HUDEP-2 (cell line): ENCODE results near the gene CKB.
"Not testable (repeated sequence)": the region's sequence is repeated elsewhere in the genome, so short reads cannot be mapped to it uniquely, and the experiment has no call there.

Source experiments
- DNase-seq, 76 experiments: peaks; one replicate each; lab custom pipeline; 2025; ENCODE audit not compliant: unreplicated experiment in 76 of 76; lab: John Stamatoyannopoulos, UW

Gene CKB

DNA sequence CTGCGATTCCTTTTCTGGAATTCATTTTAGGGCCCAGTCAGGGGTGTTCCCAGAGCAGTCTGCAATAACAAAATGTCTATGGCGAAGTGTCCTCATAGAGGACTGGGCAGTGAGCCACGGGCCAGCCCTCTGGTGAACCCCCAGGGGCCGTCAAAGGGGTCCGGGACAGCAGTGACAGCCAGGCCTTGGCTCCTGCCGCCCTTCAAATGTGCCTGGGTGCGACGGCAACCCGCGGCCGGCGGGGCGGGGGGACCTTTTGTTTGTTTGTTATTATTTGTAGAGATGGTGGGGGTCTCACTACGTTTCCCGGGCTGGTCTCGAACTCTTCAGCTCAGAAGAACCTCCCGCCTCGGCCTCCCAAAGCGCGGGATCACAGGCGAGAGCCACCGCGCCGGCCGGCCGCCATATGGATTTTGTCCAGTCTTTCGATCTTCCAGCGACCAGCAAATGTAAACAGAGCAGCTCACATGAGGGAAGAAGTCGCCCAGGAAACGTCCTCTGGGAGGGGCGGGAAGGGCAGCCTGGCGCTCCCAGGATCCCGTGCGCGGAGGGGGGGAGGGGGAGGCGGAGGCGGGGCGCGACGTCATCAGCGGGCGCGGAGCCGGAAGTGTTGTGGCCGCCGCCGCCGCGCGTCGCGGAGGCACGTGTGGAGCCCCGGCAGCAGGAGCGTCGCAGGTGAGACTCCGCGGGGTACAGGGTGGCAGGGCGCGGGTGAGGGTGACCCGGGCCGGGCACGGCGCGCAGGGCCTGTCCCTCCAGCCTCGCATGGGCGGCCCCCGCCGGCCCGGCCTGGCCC is 6.2 kb upstream of the CKB start, which contains the start of gene TRMT61A:
Gene TRMT61A (plus strand): TSS at position 610 of the 796 bp plus-strand sequence. CDS start 783 bp downstream, outside the sequence.
- peak in 73 of 76 experiments; percentile 38 to 87 (median 73) for DNase-seq

DNA sequence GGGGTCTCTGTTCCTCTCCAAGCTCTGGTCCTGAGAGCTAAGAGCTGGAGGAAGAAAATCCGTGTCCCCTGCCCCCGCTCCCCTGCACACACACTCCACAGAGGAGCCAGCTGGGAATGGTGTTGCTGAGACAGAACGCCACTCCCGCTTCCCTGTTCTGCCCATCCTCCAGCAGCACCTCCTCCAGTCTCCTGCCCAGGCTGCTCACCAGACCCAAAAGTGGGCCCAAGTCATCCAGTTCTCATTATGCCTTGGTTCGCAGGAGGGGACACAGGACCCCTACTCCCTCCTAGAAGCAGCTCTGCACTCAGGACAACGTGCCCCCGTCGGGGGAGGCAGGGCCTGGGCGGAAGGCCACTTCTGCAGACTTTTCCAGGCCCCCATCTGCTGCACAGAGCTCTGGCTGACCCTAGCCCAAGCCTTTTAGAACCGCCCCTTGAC is 5.5 kb upstream of the CKB start:
- no peak for DNase-seq

DNA sequence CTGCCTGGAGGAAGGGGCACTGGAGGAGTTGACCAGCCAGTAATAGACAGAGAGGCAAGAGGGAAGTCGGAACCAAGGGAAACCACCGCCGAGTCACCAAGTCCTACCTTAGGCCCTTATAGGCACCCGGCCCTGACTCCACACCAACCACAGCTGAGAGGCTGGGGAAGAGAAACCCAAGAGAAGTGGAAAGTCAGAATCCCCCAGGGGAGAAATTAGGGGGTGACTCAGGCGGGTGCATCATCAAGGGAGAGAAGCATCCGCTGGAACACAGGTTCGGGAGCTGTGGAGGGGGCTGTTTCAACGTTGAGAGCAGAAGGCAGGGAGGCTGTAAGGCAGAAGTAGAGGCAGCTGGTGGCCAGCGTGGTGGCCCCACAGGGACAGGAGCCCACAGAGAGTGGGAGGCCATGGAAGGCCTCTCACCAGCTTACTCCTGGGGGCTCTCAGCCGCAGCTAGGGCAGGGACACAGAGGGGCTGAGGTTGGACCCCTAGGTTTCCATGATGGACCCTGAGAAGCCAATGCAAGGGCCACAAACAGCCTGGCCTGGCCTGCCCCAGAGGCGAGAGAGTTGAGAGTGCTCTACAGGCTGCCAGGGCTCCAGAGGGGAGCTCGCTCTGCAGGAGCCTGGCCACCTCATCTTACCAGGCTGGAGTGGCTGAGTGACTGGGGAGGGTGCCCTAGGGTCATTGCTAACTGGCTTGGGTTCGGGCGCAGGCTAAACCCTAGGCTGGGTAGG is 4.9 kb upstream of the CKB start:
- no peak for DNase-seq

DNA sequence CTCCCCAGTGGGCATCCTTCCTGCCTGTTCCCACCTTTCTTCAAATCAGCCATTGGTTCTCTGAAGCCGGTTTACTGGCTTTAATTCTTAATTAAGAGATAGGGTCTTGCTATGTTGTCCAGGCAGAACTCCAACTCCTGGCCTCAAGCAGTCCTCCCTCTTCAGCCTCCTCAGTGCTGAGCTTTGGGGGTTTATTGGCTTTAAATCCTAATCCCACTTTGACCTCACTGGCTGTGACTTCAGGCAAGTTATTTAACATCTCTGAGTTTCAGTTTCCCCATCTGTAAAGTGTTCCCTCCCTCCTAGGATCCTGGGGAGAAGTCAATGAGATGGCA is 4.3 kb upstream of the CKB start:
- no peak for DNase-seq

DNA sequence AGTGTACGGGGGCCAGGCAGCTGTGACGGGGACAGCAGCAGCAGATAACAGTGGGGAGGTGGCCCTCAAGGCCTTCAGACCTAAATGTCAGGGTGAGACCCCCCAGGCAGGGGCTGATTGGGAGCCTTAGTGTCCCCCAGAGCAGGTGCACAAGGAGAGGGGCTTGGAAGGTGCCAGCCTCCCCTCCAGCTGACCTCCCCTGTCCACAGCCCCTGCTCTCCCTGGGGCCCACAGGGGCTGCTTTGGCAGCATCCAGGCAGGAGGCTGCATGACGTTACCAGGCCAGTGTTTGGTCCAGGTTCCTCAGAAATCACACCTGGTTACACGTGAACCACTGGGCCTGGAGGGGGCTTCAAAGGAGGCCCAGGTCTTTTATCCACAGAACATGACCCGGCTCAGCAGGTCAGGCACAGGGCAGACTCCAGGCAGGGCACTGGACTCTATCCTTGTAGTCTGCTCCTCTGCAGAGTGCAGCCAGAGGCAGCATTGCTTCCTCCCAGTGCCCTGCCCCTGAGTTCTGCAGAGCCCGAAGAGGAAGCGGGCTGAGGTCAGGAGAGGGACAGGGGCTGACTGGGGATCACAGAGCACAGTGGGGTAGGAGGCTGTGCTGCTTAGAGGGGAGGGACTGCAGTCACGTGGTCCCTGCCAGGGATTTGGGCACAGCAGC is 3.8 kb upstream of the CKB start:
- no peak for DNase-seq

DNA sequence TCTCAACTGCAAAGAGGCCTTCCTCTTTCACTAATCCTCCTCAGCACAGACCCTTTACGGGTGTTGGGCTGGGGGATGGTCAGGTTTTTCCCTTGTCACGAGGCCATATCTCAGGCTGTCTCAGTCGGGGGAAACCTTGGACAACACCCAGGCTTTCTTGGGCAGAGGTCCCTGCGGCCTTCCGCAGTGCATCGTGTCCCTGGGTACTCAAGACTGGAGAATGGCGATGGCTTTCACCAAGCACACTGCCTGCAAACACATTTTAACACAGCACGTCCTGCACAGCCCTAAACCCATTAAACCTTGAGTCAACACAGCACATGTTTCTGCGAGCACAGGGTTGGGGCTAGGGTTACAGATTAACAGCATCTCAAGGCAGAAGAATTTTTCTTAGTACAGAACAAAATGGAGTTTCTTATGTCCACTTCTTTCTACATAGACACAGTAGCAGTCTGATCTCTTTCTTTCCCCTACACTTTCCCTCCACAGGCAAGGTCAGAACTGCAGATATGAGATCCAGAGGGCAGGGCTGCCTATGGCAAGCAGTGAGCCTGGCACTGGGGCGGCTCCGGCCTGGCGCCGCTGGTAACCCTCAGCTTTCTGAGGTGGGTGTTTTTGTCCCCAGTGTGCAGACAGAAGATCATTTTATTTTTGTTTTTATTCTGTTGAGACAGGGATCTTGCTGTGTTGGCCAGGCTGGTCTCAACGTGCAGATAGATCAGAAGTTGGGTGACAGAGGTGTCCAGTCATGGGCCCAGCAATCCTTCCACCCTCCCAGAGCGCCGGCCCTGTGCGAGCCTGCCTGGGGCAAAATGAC is 3.0 kb upstream of the CKB start:
- DNase-seq = not testable (repeated sequence)

DNA sequence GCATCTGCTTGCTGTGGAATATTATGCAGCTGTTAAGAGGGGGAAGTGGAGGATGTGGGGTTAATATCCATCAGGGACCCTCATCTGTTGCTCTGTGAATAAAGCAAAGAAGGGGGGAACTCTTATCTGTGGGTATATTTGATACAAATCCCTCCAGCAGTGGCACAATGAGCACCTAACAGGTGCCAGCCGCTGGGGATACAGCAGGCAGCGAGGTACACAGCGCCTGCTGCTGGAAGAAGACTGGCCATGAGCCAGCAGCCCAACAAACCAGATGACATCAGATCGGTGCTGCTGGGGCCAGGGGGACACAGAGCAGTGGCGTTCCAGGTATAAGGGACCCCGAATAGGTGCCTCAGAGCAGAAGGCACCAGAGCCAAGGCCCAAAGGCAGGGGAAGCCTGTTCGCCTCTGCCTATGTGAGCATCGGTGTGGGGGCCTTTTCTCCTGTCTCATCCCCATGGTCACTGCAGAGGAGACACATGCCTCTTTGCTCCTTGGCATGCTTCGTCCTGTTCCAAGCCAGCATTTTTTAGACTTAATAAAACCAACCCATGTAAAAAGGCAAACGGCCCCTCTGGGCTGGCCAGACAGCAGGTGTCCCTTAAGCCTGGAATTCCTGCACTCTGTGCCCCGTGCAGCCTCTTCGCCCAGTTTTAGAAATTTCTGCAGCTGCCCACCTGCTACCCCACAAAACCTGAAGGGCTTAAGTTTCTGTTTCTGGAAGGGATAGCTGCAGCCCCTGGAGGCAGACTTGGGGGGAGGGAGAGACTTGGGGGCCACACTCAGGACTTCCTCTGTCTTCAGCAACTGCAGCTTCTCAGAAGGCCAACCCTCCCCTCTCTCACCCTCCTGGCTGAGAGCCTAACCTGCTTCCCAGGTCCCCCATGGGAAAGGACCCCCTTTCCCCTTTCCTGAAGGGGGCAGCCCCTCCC is 1.6 kb upstream of the CKB start:
- DNase-seq = no peak

DNA sequence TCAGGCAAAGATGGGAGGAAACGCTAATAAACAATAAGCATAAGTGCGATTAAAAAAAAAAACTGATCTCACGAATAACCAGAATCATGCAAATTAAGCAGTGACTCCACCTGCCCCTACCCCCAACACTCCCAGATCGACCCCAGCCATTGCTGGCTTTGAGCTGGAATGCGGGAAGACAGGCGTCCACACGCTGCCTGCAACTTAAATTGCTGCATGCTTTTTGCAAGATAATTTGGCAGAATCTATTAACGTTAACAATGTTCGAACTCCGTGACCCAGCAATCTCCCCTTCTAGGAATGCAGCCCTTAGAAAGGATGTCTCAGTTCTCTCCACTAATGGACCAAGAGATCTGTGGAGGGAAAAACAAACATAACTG is 935 bp upstream of the CKB start:
- no peak for DNase-seq

DNA sequence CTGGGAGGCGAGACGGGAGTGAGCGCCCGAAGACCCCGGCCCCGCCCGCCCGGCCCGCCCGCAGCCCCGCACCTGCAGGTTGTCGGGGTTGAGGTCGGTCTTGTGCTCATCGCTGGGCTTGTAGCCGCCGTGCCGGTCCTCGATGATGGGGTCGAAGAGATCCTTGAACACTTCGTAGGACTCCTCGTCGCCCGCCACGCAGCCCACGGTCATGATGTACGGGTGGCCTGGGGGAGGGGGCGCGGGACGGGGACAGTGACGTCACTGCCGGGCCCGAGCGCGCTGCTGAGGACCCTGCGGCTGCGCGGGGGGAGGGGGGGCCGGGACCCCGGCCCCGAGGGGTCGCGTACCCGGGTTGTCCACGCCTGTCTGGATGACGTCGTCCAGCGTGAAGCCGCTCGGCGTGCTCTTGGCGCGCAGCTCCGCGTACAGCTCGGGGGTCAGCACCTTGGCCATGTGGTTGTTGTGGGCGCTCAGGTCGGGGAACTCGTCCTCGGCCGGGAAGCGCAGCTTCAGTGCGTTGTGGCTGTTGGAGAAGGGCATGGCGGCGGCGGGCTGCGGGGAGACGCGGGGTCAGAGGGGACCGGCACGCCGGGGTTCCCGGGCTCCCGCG is 573 bp downstream of the CKB start:
- peak in 9 of 76 experiments; percentile 17 to 51 (median 29) for DNase-seq

DNA sequence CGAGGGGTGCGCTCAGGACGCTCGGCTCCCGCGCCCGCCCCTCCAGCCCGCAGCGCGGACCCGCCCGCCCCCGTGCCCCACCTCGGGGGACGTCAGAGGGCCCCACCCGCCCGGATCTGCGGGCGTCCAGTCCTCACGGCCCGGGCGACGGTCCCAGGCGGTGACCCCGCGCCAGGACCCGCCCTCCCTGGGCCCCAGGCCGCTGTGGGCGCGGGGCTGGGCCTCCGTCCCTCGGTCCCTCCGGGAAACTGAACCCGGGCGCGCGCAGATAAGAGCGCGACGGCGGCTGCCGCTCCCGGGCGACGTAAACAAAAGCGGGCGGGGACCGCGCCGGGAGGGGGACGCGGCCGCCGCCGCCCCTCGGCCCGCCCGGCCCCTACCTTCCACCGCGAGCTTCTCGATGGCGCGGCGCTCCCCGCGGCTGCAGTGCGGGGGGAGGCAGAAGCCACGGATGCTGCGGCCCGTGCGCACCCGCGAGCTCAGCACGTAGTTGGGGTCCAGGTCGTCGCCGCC is 1.1 kb downstream of the CKB start:
- DNase-seq = peak in 23 of 76 experiments; percentile 34 to 69 (median 54)

DNA sequence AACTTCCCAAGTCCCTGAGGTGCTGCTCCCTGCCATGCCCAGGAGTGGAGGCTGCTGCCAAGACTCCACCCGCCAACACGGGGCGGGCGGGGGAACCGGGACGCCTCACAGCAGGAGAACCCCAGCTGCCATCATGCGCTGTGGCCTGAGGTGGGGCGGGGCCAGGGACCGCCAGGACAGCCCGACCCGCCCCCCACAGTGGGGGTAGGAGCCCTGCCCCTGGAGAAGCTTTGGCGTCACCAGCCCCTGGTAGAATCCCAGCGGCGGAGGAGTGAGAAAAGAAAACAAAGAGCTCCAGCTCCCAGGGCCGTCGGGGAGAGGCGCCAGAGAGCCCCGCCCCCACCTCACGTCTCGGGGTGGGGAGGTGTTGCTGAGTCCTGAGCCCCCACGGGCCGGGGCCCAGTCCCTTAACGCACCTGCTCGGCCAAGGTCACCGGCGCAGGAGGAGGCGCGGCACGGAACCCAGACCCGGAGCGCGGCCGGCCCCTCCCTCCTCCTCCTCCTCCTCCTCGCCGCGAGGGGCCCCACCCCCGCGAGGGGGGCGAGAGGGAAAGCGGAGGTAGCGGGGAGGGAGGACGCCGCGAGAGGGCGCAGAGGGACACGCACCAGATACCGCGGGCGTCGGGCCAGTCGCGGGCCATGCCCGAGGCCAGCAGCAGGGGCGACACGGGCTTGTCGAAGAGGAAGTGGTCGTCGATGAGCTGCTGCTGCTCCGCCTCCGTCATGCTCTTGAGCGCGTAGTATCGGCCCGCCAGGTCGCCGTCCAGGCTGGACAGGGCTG is 1.8 kb downstream of the CKB start:
- DNase-seq = peak in 73 of 76 experiments; percentile 44 to 89 (median 75)

DNA sequence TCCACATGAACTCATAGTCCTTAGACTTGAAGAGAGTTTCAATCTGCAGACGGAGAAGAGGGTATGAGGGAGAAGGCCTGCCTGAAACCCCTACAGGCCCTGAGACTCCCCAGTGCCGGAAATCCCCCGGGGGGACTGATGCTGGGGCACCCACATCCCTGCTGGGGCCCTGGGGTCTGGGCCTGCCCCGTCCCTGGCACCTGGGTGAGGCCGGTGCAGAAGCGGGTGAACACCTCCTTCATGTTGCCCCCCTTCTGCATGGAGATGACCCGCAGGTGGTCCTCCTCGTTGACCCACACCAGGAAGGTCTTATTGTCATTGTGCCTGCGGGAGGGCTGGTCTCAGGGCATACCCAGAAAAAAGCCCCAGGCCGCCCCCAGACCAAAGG is 2.4 kb downstream of the CKB start:
- no peak for DNase-seq

DNA sequence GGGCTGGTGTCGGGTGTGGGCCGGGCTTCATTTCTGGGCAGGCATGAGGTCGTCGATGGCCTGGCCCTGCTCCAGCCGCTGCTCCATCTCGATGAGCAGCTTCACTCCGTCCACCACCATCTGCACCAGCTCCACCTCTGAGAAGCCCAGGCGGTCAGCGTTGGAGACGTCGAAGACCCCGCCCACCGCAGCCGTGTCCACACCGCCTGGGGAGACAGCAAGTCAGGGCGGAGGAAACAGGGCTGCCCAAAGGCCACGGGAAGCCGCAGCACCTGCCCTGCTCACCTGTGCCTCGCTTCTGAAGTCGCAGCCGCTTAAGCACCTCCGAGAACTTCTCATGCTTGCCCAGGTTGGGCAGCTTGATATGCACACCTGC is 2.8 kb downstream of the CKB start:
- DNase-seq = peak in 6 of 76 experiments; percentile 29 to 61 (median 37)

DNA sequence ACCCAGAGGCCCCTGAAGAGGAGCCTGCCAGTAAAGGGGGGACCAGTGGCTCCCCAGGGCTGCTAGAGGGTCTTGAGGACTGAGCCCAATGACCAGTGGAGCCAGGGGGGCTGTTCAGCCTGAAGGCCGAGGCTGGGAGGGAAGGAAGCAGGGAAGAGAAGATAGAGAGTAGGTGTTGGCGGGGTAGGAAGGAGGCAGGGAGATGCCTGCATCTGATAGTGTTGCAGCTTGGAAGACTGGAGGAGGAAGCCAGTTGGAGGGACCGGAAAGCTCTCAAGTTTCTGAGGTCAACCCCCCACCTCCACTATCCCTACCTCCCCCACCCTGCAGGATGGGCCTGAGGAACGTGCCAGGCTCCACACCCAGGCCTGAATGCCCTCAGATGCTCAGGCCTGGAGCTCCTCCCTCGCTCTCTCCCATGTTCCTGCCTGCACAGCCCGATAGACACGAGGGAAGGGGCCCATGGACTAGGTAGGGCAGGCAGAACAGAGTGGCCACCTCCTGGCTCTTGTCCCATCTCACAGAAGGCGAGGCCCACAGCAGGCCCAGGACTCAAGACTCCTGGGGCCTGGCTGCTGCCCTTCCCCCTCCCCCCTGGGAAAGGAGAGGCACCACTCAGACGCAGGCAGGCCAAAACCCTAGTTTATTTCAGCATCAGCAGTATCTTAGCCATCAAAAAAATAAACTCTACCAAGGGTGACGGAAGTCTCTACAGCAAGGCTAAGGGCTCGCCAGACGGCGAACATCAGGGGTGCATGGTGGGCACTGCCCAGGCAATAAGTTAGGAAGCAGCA is 3.4 kb downstream of the CKB start:
- peak in 56 of 76 experiments; percentile 2 to 73 (median 36) for DNase-seq

DNA sequence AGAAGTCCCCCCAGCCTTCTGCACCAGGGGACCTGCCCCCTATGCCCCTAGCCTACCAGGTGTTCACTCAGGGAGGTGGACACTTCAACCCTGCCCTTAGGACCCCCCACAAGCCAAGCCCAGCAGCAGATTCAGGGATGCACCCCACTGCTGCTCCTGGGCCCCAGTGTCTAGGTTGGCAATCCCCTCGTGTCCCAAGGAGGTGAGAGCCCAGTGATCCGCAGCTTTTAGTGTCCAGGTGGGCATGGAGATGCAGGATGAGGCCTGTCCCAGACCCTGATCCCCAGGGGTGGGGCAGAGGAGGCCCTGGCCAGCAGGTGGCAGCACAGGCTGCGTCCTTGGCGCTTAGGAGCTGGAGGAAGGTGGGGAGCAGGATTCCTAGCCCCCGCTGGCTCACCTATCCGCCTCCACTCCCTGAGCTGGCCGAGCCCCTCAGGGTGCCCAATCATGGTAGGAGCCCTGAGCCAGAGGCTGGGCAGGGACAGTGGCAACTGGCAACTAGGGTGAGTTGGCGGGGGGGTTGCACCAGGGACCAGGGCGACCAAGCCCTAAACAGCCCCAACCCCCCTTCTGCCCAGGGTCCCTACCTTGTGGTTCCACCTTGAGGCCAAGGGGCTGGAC is 4.1 kb downstream of the CKB start:
- DNase-seq = peak in 44 of 76 experiments; percentile 6 to 59 (median 35)

DNA sequence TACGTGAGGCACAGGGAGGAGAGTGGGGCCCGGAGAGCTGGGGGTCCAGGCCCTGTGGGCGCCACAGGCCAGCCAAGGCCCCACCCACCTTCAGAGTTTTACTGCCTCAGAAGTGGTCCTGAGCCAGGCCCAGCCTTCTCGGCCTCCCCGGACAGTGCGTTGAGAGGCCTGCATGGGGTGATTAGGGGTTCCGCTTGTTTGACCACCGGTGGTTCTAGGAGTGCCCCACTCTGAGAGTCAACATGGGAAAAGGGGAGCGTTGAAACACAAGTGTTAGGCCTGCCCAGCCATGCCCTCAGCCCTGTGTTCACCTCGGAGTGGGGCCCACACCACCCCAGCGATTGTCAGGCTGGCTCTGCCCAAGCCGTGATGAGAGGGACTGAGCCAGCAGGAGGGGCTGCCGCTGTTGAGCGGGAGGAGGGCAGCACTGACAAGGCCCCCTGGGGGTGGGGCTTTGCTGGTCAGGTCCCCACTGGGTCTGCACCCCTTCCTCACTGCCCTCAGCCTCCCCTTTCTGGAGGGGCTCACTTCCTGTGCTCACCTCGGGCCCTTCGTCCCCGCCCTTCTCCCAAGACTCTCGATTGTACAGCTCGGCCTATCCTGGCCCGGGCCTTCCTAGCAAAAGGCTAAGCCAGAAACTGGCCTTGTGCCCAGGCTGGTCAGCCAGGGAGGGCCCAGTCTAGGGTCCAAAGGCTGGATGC is 4.8 kb downstream of the CKB start:
- DNase-seq = no peak
